ENCODE data around the gene SLC30A2. TPM values are rescaled to one million over a fixed set of nuclear protein-coding genes. Genes with fewer than 3 reads are reported as not detected.
A peak's percentile ranks its signal among the peaks of the same experiment; 100 is the strongest.

Gene SLC30A2
- total and polyA plus RNA-seq, 2 of the 13 experiments (the other 11 are each of a cell fraction or from before 2014, with no cell fraction given): not detected

DNA sequence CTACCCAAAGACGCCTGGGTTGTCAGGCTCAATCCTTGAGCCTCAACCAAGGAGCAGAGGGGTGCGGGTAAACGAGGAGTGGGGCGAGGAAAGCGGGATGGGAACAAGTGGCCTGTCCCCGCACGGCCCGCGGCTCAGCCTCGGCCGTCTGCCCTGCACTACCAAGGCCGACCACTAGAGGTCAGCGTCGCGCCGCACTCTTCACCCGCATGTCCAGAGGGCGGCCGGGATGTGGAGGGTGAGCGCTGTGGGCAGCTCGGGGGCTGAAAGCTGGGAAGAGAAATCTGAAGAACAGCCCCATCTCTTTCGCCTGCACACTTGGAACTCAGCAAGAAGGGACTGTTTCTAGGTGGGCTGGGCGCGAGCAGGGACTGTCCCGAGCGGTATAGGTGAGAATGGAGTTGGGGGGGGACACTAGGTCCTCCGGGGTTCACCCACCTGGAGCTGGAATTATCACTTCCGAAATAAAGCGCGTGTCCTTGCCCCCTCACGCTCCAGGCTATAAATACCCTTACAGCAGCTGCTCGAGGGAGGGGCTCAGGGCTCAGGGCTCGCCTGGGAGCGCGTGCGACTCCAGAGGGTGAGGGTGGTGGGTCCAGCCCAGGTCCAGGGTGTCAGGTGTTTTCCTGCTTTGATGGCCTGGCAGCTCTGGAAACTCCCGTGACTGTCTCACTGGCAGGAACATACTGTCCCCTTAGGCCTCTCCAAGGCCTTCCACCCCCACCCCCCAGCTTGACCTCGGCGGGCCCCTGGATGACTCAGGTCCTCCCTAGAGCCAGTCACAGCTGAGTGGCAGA lies 9.8 kb downstream of the SLC30A2 start (continued):
- TF ChIP-seq, protein P1, sequence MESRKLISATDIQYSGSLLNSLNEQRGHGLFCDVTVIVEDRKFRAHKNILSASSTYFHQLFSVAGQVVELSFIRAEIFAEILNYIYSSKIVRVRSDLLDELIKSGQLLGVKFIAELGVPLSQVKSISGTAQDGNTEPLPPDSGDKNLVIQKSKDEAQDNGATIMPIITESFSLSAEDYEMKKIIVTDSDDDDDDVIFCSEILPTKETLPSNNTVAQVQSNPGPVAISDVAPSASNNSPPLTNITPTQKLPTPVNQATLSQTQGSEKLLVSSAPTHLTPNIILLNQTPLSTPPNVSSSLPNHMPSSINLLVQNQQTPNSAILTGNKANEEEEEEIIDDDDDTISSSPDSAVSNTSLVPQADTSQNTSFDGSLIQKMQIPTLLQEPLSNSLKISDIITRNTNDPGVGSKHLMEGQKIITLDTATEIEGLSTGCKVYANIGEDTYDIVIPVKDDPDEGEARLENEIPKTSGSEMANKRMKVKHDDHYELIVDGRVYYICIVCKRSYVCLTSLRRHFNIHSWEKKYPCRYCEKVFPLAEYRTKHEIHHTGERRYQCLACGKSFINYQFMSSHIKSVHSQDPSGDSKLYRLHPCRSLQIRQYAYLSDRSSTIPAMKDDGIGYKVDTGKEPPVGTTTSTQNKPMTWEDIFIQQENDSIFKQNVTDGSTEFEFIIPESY (CRISPR knock-in tag; IDR thresholded peaks at IDR 0.05): no peak
- TF ChIP-seq SMC3 (IDR thresholded peaks at IDR 0.05; ENCODE audit: low read length): peak; percentile 13; the same call in 1 of the 2 replicates
- TF ChIP-seq EP300 (IDR thresholded peaks at IDR 0.05; ENCODE audit: low read depth in 2 of 2, low read length in 2 of 2): no peak
- no peak for TF ChIP-seq EP300 (CRISPR knock-in tag; IDR thresholded peaks at IDR 0.05; ENCODE audit: borderline replicate concordance)
- 0 out of 2 replicates have a peak, but pooled peaks have one; percentile 64 for TF ChIP-seq ZNF674 (CRISPR knock-in tag; IDR thresholded peaks at IDR 0.05; ENCODE audit: low read depth)
- peak; percentile 74 for TF ChIP-seq HNRNPK (IDR thresholded peaks at IDR 0.05; ENCODE audit: low read depth, low read length, poor library complexity, severe bottlenecking)
- TF ChIP-seq, protein P2, sequence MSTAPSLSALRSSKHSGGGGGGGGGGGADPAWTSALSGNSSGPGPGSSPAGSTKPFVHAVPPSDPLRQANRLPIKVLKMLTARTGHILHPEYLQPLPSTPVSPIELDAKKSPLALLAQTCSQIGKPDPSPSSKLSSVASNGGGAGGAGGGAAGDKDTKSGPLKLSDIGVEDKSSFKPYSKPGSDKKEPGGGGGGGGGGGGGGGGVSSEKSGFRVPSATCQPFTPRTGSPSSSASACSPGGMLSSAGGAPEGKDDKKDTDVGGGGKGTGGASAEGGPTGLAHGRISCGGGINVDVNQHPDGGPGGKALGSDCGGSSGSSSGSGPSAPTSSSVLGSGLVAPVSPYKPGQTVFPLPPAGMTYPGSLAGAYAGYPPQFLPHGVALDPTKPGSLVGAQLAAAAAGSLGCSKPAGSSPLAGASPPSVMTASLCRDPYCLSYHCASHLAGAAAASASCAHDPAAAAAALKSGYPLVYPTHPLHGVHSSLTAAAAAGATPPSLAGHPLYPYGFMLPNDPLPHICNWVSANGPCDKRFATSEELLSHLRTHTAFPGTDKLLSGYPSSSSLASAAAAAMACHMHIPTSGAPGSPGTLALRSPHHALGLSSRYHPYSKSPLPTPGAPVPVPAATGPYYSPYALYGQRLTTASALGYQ (CRISPR knock-in tag; IDR thresholded peaks at IDR 0.05): no peak
- TF ChIP-seq, protein P3, sequence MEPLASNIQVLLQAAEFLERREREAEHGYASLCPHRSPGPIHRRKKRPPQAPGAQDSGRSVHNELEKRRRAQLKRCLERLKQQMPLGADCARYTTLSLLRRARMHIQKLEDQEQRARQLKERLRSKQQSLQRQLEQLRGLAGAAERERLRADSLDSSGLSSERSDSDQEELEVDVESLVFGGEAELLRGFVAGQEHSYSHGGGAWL (CRISPR knock-in tag; IDR thresholded peaks at IDR 0.05): no peak
- TF ChIP-seq, protein P4, sequence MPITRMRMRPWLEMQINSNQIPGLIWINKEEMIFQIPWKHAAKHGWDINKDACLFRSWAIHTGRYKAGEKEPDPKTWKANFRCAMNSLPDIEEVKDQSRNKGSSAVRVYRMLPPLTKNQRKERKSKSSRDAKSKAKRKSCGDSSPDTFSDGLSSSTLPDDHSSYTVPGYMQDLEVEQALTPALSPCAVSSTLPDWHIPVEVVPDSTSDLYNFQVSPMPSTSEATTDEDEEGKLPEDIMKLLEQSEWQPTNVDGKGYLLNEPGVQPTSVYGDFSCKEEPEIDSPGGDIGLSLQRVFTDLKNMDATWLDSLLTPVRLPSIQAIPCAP (CRISPR knock-in tag; IDR thresholded peaks at IDR 0.05; ENCODE audit: low read depth): no peak
- TF ChIP-seq NR2C2 (CRISPR knock-in tag; IDR thresholded peaks at IDR 0.05; ENCODE audit: borderline replicate concordance): no peak
- TF ChIP-seq CREB1 (IDR thresholded peaks at IDR 0.05): no peak
- no peak for TF ChIP-seq CREB1 (CRISPR knock-in tag; IDR thresholded peaks at IDR 0.05)
- TF ChIP-seq YEATS4 (CRISPR knock-in tag; IDR thresholded peaks at IDR 0.05; ENCODE audit: borderline replicate concordance): no peak
- TF ChIP-seq ZNF230 (CRISPR knock-in tag; IDR thresholded peaks at IDR 0.05): 0 out of 2 replicates have a peak, but pooled peaks have one; percentile 42
- 0 out of 2 replicates have a peak, but pooled peaks have one; percentile 47 for TF ChIP-seq JUND (CRISPR knock-in tag; IDR thresholded peaks at IDR 0.05)
- TF ChIP-seq POLR2AphosphoS5 (IDR thresholded peaks at IDR 0.05; ENCODE audit: low read depth, low read length): no peak
- no peak for TF ChIP-seq PHB2 (IDR thresholded peaks at IDR 0.05; ENCODE audit: partially characterized antibody)
- TF ChIP-seq HNF4G (IDR thresholded peaks at IDR 0.05; ENCODE audit: borderline replicate concordance, low read depth, low read length): no peak
- TF ChIP-seq HNF4G (CRISPR knock-in tag; IDR thresholded peaks at IDR 0.05; ENCODE audit: borderline replicate concordance, low read depth): no peak
- no peak for TF ChIP-seq CENPT (CRISPR knock-in tag; IDR thresholded peaks at IDR 0.05; ENCODE audit: low read depth)
